Measurements from ENCODE around the gene INSIG1. TPM values are rescaled to one million over a fixed set of nuclear protein-coding genes. Genes with fewer than 3 reads are reported as not detected.

The INSIG1 gene
- total RNA-seq, 1 experiment from 2014 or later: 53.4 TPM

DNA sequence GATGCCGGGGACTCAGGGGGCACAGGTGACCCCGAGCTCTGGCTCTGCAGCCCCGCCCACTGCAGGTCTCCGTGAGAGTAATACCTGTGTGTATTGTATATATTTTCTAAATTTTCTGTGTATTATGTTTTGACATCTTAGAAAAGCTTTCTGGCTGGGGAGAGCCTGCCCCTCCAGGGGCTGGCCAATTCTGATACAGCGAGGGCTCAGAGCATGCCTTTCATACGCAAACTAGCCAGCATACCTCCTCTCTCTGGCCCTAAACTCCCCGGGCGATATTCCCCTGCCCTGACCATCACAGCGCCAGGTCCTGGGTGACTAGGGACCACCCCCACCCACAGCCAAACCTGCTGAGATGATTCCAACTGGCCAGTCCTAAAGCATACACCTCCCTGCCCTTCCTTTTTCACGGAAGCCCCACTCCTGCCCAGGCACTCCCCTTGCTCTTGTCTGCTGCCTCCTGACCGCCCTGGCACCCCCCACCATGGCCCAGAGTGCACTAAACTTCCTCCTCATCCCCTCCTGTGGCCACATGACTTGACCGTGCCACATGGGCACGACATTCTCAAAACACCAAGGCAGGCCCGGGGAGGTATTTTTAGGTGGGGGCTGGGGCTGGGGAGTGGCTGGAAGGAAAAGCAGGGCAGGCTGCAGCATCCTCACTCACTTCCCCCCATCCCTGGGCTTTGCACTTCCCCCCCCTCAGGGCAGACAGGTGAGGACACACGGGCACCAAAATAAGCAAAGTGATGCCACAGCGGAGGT lies 61.5 kb downstream of the INSIG1 start:
- no peak overlapping the region for H3K27ac ChIP-seq (ENCODE audit: low read depth, low read length, poor library complexity, severe bottlenecking)
- no peak overlapping the region for H3K4me3 ChIP-seq (ENCODE audit: low read depth, low read length, poor library complexity, severe bottlenecking)
- ChIA-PET CTCF (no interaction called here), POLR2A (ENCODE audit: low non-redundant PET) (no interaction called here)
- TF ChIP-seq, protein P1, sequence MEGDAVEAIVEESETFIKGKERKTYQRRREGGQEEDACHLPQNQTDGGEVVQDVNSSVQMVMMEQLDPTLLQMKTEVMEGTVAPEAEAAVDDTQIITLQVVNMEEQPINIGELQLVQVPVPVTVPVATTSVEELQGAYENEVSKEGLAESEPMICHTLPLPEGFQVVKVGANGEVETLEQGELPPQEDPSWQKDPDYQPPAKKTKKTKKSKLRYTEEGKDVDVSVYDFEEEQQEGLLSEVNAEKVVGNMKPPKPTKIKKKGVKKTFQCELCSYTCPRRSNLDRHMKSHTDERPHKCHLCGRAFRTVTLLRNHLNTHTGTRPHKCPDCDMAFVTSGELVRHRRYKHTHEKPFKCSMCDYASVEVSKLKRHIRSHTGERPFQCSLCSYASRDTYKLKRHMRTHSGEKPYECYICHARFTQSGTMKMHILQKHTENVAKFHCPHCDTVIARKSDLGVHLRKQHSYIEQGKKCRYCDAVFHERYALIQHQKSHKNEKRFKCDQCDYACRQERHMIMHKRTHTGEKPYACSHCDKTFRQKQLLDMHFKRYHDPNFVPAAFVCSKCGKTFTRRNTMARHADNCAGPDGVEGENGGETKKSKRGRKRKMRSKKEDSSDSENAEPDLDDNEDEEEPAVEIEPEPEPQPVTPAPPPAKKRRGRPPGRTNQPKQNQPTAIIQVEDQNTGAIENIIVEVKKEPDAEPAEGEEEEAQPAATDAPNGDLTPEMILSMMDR (conservative IDR thresholded peaks at IDR 0.05; ENCODE audit: low read depth, low read length): no peak
- TF ChIP-seq EZH2 (IDR thresholded peaks at IDR 0.05; ENCODE audit: borderline replicate concordance, low read depth, low read length, poor library complexity, severe bottlenecking): no peak
- intact Hi-C loops (cut with micrococcal nuclease; ENCODE audit: unreplicated experiment): loop anchor here (5.0 kb wide), 1 partner anchor 432 kb away; no protein-coding TSS in a partner anchor
- DNase-seq (ENCODE audit: low spot score): no peak
- BruUV-seq (replicated peaks): no TSS peak
- no peaks in the 10 kb centered on the region for H3K4me1 ChIP-seq (ENCODE audit: insufficient read depth, low read length, poor library complexity, severe bottlenecking)
- H3K36me3 ChIP-seq (ENCODE audit: insufficient read depth, low read length, poor library complexity, severe bottlenecking): no peaks in the 10 kb centered on the region
- H3K27me3 ChIP-seq (replicated peaks; ENCODE audit: insufficient read depth, low read depth, low read length, poor library complexity): peaks cover 62% of the 10 kb centered on the region
- no peaks in the 10 kb centered on the region for H3K9me3 ChIP-seq (ENCODE audit: low read depth, low read length, poor library complexity, severe bottlenecking)

Other genes with a start within 250 kb of the INSIG1 start
- not detected in 2 replicates for gene HTR5A, start 227.6 kb upstream of the INSIG1 start, total RNA-seq (2021)
- not detected in 2 replicates for gene EN2, start 160.3 kb downstream of the INSIG1 start, total RNA-seq (2021)
- not detected in 2 replicates for gene CNPY1, start 248.7 kb downstream of the INSIG1 start, total RNA-seq (2021)